SKM-1 treated with dmso at 0.1 percent for 144 hours (cell line): ENCODE results near the gene P2RX5.
A peak's percentile ranks its signal among the peaks of the same experiment; 100 is the strongest.

Experiments used
- DNase-seq: peaks from one replicate; lab custom pipeline; 2025; ENCODE audit not compliant: unreplicated experiment; lab: John Stamatoyannopoulos, UW

Gene P2RX5

DNA sequence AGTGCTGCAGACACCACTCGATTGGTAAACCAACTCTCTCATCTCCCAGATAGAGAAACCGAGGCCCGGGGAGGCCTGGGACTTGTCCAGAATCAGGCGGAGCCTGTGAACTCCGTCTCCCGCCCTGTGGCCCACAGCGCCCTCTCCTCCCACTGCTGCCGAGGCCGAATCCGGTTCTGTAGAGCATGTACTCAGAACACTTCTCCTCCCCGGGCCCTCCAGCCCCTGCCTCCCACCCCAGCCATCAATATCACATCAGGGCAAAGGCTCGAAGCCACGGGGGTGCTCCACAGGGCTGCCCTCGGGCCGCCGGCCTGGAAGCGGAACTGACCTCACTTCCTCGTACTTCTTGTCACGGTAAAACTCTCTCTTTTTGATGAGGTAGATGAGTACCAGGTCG lies 14.4 kb downstream of the P2RX5 start:
- no peak for DNase-seq

DNA sequence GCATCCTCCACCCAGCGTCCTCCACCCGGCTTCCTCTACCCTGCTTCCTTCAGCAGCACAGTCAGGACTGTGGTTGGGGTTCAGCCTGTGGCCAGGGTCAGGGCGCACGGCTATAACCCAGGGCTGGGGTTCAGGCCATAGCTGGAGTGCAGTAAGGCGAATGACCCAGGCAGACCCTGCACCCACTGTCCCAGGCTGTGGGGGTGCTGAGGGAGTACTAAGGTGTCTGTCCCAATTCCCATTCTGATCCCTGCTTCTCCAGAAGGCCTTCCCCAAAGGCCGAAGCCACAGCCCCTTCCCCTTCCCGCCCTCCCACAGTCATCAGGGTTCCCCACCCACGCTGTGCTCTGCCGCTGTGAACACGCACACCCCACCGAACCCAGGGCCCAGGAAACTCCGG lies 14.9 kb downstream of the P2RX5 start:
- no peak for DNase-seq

DNA sequence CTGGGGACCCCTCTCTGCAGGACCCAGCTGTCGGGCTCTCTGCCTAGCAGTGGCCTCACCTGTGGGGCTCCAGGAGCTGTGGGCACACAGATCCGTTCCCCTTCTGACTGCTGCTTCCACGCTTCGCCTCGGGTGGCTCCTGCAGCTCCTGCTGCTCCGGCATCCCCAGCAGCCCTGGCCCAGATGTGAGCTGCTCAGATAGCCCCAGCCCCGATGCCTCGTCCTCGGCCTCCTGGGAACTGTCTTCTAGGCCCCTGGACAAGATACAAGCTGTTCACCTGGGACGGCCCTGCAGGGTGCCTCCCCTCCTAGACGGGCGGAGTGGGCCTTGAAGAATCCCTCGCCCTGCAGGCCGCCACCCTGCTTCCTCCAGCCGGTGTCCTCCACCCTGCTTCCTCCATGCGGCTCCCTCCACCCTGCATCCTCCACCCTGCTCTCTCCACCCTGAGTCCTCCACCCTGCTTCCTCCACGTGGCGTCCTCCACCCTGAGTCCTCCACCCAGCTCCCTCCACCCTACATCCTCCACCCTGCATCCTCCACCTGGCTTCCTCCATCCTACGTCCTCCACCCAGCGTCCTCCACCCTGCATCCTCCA lies 16.3 kb downstream of the P2RX5 start:
- no peak for DNase-seq

DNA sequence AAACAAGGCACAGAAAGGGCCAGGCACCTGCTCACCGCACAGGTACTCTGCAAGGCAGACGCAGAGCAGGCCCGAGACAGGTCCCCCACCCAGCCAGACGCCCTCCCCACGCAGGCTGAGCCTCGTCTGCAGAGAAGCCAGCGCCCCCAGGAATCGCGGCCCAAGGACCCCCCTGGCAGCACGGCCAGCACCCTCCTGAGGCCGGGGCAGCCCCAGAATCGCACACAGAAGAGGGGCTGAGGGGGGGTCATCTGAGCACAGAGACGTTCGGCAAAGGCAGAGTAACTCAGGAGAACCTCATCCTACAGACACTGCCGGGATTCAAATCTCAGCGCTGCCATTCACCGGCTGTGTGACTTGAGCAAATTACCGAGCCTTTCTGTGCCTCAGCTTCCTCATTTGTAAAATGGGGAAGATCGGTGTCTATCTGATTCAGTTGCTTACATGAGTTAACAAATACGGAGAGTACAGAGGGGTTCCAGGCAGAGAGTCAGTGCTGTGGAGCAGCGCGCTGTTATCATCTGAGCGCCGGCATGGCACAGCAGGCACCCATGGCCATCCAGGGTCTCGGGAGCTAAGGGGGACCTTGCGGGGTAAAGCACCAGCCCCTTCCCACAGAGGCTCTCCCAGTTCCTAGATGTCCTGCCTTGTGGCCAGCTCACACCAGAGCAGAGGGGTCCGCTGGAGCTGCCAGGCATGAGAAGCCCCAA lies 17.0 kb downstream of the P2RX5 start:
- DNase-seq = no peak

DNA sequence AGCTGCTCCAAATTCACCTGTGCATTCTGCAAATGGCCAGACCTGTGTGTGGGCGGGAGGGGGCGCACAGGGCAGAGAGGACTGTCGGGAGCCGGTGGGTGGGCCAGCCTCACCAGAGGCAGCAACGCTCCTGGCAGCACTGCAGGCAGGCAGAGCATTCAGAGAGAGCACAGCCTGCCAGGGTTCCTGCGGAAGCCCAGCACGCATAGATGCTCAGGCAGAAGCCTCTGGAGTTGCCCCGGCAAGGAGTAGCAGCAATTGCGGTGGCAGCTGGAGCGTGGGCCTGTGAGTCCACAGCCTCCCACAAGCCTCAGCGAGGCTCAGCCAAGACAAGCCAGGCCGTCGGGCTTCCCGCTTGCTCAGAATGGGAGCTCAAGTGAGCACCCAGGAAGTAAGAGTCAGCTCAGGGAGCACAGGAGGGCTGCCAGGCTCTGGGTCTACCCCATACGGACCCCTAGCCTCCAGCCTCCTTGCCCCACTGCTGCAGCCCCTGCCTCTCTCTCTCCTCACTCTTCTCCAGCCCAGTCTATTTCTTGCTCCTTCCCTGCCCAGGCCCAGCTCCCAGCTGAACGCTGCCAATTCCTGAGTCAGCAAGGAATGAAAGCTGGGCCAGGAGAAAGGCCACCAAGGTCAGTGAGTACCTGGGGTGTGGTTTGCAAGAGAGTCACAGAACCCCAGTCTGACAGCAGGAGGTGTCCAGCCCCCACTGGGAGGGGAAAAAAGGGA lies 17.7 kb downstream of the P2RX5 start:
- no peak for DNase-seq

DNA sequence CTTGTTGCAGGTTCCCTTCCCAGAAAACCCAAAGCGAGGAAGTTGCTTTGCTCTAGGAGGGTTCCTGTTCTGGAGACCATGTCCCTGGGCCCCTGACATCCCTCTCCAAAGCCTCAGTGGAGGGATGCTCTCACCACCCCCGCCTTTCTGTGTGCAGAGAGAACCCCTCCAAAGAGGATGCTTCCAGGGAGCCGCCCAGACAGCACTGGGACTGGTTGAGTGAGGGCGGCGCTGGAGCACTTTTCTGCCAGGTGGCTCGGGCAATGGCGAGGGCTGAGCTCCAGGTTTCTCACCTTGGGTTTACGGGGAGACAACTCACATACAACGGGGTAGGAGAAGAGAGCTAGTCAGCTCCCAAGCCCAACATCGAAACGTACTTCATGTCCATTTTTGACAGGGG lies 20.1 kb downstream of the P2RX5 start:
- DNase-seq = no peak

DNA sequence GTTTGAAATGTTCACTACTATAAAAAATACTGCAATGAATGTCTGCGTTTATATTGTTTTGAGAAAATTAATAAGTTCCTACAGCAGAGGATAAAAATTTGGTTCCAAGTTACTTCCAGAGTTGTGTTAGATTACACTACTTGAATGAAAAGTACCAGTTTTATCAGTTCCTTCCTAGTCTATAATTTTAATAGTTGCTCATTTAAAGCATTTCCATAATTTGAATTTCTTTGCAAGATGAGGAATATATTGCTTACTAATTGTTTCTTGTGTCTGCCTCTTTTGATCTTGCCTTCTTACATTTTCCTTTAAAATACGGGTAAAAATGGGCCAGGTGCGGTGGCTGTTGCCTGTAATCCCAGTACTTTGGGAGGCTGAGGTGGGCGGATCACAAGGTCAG lies 23.4 kb downstream of the P2RX5 start:
- DNase-seq = no peak

DNA sequence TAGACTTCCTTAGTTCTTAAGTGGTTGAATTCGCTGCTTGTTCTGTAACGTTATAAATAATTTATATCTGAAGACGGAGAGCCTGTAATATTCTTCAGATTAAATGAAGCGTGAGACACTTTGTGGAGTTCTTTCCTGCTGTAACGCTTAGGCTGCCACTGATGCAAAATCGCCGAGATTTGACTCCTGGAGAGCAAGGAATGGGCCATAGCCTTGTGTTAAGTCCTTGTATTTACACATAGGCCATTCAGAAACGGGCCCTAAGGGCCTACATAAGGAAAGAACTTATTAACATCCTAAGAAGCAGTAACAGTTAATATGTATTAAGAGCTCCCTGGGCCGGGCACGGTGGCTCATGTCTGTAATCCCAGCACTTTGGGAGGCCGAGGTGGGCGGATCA lies 26.4 kb downstream of the P2RX5 start:
- no peak for DNase-seq

DNA sequence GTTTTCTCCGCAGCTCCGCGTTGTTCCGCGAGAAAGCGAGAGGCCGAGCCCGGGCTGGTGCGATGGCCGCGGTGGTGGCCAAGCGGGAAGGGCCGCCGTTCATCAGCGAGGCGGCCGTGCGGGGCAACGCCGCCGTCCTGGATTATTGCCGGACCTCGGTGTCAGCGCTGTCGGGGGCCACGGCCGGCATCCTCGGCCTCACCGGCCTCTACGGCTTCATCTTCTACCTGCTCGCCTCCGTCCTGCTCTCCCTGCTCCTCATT lies 26.9 kb downstream of the P2RX5 start:
- DNase-seq = no peak

DNA sequence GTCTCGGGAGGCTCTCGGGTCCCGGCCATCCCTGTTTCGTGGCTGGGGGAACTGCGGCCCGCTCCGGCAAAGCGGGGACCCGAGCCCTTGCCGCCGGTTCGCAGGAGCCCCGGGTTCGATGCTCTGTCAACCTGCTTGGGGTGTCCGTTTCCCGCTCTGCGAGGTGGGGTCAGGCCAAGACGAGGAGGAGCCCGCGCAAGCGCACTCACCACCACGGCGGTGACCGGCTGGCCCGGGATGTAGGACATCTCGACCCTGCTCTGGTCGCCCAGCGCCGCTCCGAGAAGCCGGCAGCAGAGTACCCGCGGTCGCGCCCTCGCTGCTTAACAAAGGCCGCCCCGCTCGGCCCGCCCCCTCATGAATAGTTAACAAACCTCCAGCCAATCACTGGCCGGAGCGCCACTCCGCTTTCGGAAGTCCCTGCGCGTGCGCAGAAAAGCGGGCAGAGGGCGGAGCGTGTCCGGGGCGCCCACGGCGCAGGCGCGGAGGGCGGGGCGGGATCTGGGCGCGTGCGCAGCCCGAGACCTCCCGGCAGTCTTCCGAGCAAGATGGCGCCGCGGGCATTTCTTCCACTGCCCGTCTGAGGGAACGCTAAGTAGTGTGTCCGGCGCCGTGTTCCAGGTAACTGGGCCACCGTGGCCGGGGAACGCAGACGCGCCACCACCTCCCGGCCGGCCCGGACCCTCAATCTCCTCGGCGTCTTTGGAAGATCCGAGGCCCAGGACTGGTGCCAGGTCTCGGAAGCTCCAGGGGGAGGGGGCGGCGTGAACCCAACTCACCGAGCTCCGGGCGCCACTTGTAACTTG lies 27.5 kb downstream of the P2RX5 start, which contains the start of the genes EMC6 and TAX1BP3:
Gene EMC6 (plus strand): TSS at position 534 of the 806 bp plus-strand sequence. CDS start 335 bp downstream, outside the sequence.
Gene TAX1BP3 (minus strand): TSS at position 300 of the 806 bp plus-strand sequence. CDS start 52 bp downstream, at position 248.
- DNase-seq = peak; percentile 81

DNA sequence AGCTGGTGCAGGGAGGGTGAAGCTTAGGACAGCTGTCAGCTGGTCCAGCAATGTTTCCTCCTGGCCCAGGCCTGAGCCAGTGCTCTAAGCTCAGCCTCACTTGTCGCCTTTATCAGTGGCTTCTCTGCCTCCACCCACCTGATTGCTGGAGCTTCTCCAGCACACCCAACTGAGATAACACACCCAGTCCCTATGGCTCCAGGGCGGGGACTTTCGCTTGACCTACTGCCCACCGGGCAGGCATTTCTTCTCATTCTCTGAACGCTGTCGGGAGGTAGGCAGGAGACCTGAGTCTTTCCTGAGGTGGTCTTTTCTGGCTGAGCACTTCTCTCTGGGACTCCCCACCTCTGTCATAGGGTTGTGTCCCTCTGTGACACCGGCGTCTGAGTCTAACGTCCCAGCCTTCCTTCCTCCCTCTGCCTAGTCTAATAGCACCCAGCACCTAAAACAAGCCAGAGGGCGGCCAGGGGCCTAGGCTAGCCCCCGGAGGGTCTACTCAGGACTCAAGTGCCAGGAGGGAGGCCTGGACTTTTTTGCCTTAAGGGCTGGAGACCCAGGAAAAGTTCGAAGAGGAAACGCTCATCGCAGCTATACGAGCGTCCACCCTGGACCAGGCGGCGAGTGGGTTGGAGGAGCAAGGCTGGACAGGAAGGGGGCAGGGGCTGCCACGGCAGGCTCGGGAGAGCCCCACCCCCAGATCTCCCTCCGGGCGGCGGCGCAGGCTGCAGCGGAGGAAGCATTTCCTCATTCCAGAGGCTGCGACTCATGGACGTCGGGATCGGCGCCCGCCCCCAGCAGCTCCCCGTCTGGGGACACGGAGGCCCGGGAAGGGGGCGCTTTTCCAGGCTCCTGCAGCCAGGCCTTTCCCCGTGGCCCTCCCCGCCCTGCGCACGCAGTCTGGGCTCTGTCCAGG lies 28.3 kb downstream of the P2RX5 start:
- no peak for DNase-seq

DNA sequence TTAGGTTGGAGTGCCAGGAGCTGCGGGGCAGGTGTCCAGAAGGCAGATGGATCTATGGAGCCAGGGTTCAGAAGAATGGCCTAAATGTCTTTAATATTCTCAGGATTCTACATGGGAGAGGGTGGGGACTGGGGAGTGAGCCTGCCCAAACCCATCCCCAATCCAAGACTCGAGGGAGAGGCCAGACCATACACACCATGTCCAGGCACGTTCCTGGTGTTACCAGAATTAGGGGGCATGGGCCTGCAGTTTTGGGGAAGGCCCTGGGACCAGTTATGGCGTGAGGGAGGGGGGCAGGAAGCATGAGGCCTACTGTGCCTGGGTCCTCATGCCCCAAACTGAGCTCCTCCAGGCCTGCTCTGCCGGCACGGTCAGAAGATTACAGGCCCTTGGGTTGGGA lies 29.4 kb downstream of the P2RX5 start:
- no peak for DNase-seq

DNA sequence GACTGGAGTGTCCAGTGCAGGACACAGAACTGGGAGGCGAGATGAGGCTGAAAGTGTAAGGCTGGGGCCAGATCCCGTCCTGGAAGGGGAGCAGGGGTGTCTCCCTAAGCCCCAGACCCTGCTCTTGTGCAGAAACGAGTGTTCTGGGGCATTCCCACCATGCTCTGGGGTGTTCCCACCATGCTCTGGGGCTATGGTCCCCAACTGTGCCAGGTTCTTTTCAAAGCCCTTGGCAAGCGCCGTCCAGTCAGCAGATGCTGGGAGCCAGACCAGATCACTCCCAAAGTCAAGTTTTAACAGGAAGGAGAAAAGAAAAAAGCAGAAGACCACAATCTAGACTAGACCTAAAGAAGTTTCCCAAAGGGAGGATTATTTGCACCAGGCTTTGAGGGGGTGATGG lies 30.1 kb downstream of the P2RX5 start:
- no peak for DNase-seq

DNA sequence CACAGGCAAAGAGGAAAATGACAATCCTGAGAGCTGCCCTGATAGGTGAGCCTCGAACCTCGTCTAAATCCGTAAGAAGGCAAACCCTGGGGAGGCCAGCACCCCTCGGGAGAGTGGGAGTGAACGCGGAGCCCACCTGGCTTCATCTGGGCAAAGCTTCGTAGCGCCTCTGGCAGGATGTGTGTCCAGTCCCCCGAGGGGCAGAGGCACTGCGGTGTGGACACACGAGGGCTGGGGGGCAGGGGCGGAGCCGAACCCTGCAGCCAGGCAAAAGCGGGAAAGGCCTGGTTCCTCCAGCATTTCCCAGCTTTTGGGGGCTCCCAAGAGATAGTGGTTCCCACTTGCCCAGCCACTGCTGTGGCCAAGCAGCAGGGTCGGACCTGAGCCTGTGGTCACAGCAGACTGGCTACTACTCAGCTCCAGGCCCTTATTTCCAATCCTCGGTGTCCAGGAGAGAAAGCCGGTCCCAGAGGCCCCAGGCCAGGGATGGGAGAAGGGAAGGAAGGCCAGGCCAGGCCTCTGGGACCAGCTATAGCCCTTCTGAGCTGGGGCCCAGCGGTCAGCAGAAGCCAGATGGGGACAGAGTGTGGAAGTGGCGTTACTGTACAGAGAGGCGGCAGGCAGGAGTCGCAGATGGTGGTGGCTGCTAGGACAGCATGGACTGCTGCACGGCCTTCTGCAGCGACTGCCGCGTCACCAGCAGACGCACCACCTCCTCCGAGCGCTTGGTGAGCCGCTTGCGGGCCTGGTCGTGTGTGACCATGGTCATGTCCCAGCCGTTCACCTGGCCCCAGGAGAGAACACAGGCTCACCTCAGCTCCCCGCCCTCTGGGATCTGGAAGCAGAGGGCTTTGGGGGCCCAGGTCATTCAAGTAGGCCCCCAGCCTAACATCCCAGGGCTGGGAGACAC lies 32.6 kb downstream of the P2RX5 start:
- DNase-seq = no peak

DNA sequence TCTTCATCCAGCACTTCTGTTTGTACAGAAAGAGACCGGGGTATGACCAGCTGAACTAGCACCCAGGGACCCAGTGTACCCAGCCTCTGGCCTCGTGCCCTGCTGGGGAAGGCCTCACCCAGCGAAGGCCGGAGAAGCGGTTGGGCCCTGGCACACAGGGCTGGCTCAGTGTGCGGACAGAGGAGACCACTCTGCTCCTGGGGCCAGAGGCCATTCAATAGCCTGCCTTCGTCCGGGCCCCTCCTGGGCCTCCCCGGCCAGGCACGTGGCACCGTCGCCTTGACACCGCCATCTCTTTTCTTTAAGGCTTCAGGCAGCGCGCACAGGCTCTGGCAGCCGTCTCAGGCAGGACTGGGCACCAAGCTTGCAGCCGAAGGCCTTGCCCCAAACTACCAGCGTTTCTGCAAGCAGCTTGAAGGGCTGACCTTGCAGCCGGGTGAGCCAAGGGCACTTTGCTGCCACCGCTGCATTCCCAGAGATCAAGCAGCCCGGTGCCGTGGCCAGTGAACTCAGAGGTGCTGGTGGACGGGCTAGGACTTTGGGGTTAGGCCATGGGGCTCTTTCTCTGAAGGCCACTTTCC lies 35.6 kb downstream of the P2RX5 start:
- DNase-seq = no peak

DNA sequence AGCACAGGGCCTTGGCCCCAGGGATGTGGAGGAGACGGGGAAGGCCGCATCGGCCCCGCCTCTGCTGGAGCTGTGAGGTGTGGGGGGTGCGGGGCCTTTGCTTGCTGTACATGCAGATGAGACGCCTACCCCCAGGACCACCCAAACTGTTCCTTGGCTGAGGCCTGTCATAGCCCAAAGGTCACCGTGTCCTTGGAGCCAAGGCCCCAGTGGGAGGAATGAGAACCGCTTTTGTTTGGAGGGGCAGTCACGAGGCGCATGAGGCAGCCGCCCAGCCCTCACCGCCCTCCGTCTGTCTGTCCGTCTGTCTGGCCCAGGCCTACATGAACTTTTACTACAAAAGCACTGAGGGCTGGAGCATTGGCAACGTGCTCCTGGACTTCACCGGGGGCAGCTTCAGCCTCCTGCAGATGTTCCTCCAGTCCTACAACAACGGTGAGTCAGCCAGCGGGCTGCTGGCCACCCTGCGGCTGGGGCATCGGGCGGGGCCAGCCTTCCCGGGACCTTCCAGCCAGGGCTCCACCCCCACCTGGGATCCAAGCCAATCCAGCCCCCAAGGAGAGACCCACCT lies 36.3 kb downstream of the P2RX5 start:
- no peak for DNase-seq

DNA sequence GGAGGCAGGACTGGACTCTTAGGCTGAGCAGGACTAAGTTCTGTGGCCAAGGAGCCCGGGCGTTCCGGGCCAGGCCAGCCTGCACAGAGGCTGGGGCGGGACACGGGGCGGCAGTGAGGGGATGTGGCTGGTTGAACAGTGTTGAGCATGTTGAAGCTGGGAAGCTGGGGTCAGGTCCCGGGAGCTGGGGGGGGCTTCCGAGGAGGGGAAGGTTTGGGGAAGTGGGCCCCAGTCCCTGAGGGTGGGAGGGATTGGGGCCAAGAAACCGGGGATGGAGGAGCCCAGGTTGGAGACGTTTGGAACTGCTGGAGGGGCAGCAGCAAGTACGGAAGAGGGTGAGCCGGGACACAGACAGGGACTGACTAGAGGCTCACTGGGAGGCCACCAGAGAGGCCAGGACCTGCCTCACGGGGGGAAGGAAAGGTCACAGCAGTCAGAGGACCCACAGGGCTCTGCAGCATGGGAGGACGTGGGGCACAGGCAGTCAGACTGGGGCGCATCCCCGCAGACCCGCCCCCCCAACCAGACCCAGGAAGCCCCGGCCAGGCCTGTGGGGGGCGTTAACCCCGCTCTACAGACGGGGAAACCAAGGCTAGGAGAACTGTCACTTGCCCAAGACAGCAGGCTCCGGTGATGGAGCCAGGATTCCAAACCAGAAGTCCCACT lies 37.0 kb downstream of the P2RX5 start:
- no peak for DNase-seq
